ENCODE measurements around the gene SGCA.

Gene SGCA

DNA sequence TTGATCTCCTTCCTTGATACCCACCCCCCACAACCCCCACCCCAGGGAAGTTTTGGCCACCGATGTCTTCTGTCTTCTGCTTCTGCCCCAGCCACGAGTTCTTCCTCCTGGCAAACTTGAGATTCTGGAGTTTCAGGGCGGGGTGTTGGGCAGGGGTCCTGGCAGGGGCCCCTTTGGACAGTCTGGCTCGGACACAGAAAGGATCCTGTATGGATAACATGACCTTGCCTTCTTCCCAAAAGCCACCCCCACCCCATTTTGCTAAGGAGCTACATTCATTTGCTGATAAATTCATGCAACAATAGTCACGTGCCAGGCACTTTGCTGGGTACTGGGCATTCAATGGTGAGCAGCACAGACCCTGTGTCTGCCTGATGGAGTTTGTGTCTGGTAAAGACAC is 41.5 kb downstream of the SGCA start:
- Histone ChIP-seq H3K9me3 (ENCODE audit: insufficient read depth, low read length, severe bottlenecking) (no peaks in the 10 kb centered on the region), H3K4me1 (ENCODE audit: insufficient read depth, low read length) (no peaks in the 10 kb centered on the region), H3K79me2 (ENCODE audit: insufficient read depth, low read length) (no peaks in the 10 kb centered on the region), H3K4me3 (ENCODE audit: low read depth in 1 of 2, low read length in 2 of 2) (no peak overlapping the region), H3K36me3 (ENCODE audit: insufficient read depth, low read length) (no peaks in the 10 kb centered on the region), H3K9ac (ENCODE audit: low read depth, low read length) (no peak overlapping the region), H2AFZ (ENCODE audit: low read depth, low read length) (no peak overlapping the region), H4K20me1 (ENCODE audit: insufficient read depth, low read length) (peaks cover 16% of the 10 kb centered on the region; the same call in 1 of the 2 replicates), H3K27ac (ENCODE audit: low read length) (no peak overlapping the region), H3K4me2 (ENCODE audit: insufficient read depth, low read length) (no peak overlapping the region), H3K27me3 (ENCODE audit: insufficient read depth, low read length, poor library complexity) (peaks cover 65% of the 10 kb centered on the region)
- DNase-seq (no peak), ATAC-seq (ENCODE audit: insufficient read depth, low read depth) (no peak)
- TF ChIP-seq, protein P1, sequence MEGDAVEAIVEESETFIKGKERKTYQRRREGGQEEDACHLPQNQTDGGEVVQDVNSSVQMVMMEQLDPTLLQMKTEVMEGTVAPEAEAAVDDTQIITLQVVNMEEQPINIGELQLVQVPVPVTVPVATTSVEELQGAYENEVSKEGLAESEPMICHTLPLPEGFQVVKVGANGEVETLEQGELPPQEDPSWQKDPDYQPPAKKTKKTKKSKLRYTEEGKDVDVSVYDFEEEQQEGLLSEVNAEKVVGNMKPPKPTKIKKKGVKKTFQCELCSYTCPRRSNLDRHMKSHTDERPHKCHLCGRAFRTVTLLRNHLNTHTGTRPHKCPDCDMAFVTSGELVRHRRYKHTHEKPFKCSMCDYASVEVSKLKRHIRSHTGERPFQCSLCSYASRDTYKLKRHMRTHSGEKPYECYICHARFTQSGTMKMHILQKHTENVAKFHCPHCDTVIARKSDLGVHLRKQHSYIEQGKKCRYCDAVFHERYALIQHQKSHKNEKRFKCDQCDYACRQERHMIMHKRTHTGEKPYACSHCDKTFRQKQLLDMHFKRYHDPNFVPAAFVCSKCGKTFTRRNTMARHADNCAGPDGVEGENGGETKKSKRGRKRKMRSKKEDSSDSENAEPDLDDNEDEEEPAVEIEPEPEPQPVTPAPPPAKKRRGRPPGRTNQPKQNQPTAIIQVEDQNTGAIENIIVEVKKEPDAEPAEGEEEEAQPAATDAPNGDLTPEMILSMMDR (IDR thresholded peaks at IDR 0.05; ENCODE audit: borderline replicate concordance, extremely low read depth, low read length, poor library complexity, severe bottlenecking), result no peak
- TF ChIP-seq EZH2 (IDR thresholded peaks at IDR 0.05; ENCODE audit: borderline replicate concordance, low read depth, low read length, severe bottlenecking), result no peak

DNA sequence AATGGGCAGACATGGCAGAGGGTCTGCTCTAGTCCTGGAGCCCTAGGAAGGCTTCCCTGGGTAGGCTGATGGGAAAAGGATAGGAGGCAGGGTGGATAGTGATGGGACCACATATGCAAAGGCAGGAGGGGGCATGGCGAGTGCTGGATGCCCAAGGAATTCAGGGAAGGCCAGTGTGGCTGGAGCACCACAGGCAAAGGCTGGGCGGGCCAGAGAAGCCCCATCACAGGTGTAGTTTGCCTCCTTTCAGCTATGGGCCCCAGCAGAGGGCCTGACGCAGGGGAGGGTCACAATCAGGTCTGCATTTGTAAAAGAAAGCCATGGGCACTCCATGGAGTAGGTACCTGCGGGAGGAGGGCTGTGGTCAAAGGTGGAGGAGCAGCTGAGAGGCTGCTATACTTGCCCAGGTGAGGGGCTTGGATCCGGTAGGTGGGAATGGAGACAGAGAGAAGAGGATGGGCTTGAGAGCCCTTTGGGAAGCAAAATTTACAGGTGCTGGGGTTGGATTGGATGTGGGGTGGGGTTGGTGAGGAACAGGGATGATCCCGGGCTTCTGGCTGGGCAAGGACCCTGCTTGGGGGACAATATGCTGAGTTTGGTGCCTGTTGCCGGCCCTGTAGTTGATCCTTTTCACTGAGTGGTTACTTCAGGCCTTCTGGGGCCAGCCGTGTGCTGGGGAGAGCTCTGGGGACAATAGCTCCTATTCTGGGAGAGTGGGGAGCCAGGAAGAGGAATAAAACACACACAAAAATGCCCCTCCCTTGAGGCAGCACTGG is 42.2 kb downstream of the SGCA start:
- H3K36me3 ChIP-seq (ENCODE audit: insufficient read depth, low read length), result no peaks in the 10 kb centered on the region
- H3K4me3 ChIP-seq (ENCODE audit: low read depth in 1 of 2, low read length in 2 of 2), result no peak overlapping the region
- peaks cover 65% of the 10 kb centered on the region for H3K27me3 ChIP-seq (ENCODE audit: insufficient read depth, low read length, poor library complexity)
- TF ChIP-seq, protein P1 (IDR thresholded peaks at IDR 0.05; ENCODE audit: borderline replicate concordance, extremely low read depth, low read length, poor library complexity, severe bottlenecking), result no peak
- TF ChIP-seq EZH2 (IDR thresholded peaks at IDR 0.05; ENCODE audit: borderline replicate concordance, low read depth, low read length, severe bottlenecking), result no peak
- no peak overlapping the region for H3K4me2 ChIP-seq (ENCODE audit: insufficient read depth, low read length)
- H3K79me2 ChIP-seq (ENCODE audit: insufficient read depth, low read length), result no peaks in the 10 kb centered on the region
- no peak overlapping the region for H2AFZ ChIP-seq (ENCODE audit: low read depth, low read length)
- no peak for DNase-seq
- no peak overlapping the region for H3K27ac ChIP-seq (ENCODE audit: low read length)
- H3K4me1 ChIP-seq (ENCODE audit: insufficient read depth, low read length), result no peaks in the 10 kb centered on the region
- H3K9ac ChIP-seq (ENCODE audit: low read depth, low read length), result no peak overlapping the region
- no peak for ATAC-seq (ENCODE audit: insufficient read depth, low read depth)
- H3K9me3 ChIP-seq (ENCODE audit: insufficient read depth, low read length, severe bottlenecking), result no peaks in the 10 kb centered on the region
- peaks cover 16% of the 10 kb centered on the region; the same call in 1 of the 2 replicates for H4K20me1 ChIP-seq (ENCODE audit: insufficient read depth, low read length)

DNA sequence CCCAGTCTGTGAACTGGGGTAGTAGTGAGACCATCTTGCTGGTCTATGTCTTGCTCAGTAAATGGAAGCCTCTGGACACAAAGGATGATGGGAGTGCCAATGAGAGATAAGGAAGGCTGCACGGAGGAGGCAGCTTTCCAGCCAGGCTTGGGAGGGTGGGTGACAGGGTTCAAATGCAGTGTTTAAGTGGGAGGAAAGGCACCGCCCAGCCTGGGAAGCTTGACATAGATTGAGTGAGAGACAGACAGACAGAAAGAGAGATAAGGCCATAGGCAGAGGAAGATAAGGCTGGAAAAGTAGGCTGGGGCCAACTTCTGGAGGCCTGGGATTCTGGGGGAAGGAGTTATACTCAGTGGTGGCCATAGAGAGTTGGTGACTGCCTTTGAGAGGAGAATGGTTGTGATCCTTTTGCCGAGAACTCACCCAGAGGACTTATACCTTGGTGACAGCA is 42.8 kb downstream of the SGCA start:
- no peak overlapping the region for H3K4me2 ChIP-seq (ENCODE audit: insufficient read depth, low read length)
- no peak overlapping the region for H3K27ac ChIP-seq (ENCODE audit: low read length)
- H3K4me1 ChIP-seq (ENCODE audit: insufficient read depth, low read length), result no peaks in the 10 kb centered on the region
- H3K9me3 ChIP-seq (ENCODE audit: insufficient read depth, low read length, severe bottlenecking), result no peaks in the 10 kb centered on the region
- no peak overlapping the region for H3K9ac ChIP-seq (ENCODE audit: low read depth, low read length)
- H2AFZ ChIP-seq (ENCODE audit: low read depth, low read length), result no peak overlapping the region
- no peaks in the 10 kb centered on the region for H3K36me3 ChIP-seq (ENCODE audit: insufficient read depth, low read length)
- DNase-seq, result no peak
- no peak for TF ChIP-seq EZH2 (IDR thresholded peaks at IDR 0.05; ENCODE audit: borderline replicate concordance, low read depth, low read length, severe bottlenecking)
- TF ChIP-seq, protein P1 (IDR thresholded peaks at IDR 0.05; ENCODE audit: borderline replicate concordance, extremely low read depth, low read length, poor library complexity, severe bottlenecking), result no peak
- no peak for ATAC-seq (ENCODE audit: insufficient read depth, low read depth)
- H3K27me3 ChIP-seq (ENCODE audit: insufficient read depth, low read length, poor library complexity), result peaks cover 64% of the 10 kb centered on the region
- peaks cover 16% of the 10 kb centered on the region; the same call in 1 of the 2 replicates for H4K20me1 ChIP-seq (ENCODE audit: insufficient read depth, low read length)
- no peak overlapping the region for H3K4me3 ChIP-seq (ENCODE audit: low read depth in 1 of 2, low read length in 2 of 2)
- no peaks in the 10 kb centered on the region for H3K79me2 ChIP-seq (ENCODE audit: insufficient read depth, low read length)
